ENCODE data around the gene CUEDC2.

DNA sequence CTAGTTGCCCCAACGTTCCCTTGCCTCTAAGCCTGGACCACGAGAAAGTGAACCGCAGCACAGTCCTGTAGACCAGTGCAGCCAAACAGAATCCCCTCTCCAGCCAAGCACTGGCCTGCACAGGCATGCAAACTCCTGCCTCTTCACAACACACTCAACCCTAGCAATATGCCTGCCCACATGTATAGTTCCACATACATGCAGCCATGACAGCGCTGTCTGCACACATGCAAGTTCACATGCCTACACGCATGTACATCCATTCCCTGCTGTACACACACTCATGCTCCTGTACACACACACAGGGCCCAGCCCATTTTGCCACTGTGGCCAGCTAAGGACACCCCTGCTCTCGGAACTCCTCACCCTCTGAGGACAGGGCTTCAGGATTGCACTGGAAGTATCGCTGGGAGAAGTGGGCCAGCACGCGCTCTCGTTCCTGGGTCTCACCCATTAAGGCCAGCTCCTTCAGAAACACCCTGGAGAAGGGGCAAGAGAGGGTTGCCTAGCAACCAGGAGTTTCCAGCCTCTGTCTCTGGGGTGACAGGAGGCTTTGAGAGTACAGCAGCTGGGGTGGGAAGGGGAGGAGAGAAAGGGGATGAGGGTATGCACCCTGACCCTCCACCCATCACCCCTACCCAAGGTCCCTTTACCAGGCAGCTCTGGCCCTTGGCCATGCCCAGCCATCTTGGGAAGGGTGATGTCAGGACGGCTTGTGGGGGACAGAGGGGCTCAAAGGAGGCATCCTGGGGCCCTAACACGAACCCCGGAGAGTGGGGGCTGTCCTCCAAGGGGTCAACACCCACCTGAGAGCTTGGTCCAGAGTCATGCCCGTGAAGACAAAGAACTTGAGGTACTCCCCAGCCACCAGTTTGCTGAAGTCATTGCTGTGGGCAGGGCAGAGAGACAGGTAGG lies 20.8 kb downstream of the CUEDC2 start:
- no peak for TF ChIP-seq POLR2AphosphoS5 (IDR thresholded peaks at IDR 0.05)
- TF ChIP-seq, protein P1, sequence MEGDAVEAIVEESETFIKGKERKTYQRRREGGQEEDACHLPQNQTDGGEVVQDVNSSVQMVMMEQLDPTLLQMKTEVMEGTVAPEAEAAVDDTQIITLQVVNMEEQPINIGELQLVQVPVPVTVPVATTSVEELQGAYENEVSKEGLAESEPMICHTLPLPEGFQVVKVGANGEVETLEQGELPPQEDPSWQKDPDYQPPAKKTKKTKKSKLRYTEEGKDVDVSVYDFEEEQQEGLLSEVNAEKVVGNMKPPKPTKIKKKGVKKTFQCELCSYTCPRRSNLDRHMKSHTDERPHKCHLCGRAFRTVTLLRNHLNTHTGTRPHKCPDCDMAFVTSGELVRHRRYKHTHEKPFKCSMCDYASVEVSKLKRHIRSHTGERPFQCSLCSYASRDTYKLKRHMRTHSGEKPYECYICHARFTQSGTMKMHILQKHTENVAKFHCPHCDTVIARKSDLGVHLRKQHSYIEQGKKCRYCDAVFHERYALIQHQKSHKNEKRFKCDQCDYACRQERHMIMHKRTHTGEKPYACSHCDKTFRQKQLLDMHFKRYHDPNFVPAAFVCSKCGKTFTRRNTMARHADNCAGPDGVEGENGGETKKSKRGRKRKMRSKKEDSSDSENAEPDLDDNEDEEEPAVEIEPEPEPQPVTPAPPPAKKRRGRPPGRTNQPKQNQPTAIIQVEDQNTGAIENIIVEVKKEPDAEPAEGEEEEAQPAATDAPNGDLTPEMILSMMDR (IDR thresholded peaks at IDR 0.05) = no peak

All from transverse colon (tissue), 4 donors.